Nephron (organoid): ENCODE measurements around the gene PDSS1.
"Not testable (repeated sequence)": the region's sequence is repeated elsewhere in the genome, so short reads cannot be mapped to it uniquely, and the experiment has no call there.

Source experiments
- H3K27ac Mint-ChIP-seq, 3 experiments: 2 replicates each; pipeline ENCODE4 v1.8.0; 2020; ENCODE audit warnings: mixed read lengths in 3 of 3, mild to moderate bottlenecking in 2 of 3, moderate library complexity in 1 of 3
- H3K27me3 Mint-ChIP-seq: 2 replicates; pipeline ENCODE4 v1.8.0; 2021; ENCODE audit warnings: low read depth, mild to moderate bottlenecking, moderate library complexity, mixed read lengths
- H3K36me3 Mint-ChIP-seq: 2 replicates; pipeline ENCODE4 v1.8.0; 2020; ENCODE audit warnings: low read depth, mixed read lengths
- H3K4me1 Mint-ChIP-seq: 2 replicates; pipeline ENCODE4 v1.8.0; 2020; ENCODE audit warnings: mixed read lengths
- H3K4me3 Mint-ChIP-seq, 3 experiments: 2 replicates each; pipeline ENCODE4 v1.8.0; 2020; ENCODE audit warnings: mild to moderate bottlenecking in 3 of 3, mixed read lengths in 3 of 3, moderate library complexity in 2 of 3
- H3K9me3 Mint-ChIP-seq: 2 replicates; pipeline ENCODE4 v1.8.0; 2020; ENCODE audit warnings: mixed read lengths
- CTCF ChIP-seq, 3 experiments: fragments of 200-600 bp; sonication (generic); IDR thresholded peaks; one replicate each; pipeline ENCODE4 v1.5.0; 2021; ENCODE audit warnings: antibody characterized with exemption in 3 of 3; ENCODE audit not compliant: unreplicated experiment in 3 of 3

Gene PDSS1

DNA sequence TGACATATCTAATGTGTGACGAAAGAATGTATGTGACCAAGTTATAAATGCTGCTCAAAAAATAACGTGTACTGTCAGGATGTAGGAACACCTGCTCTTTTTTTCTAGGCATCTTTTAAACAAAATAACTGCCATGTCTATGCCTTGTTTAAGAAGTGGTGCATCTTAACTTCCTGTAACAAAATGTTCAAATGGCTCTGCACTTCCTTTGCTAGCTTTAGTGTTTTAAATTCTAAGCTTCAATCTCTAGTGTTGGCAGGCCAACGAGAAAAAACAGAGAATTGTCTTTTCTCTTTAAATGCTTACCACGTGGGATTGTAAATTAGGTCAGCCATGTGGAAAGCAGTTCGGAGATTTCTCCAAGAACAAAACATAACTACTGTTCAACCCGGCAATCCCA lies 14.6 kb upstream of the PDSS1 start:
- no peak overlapping the region for H3K4me3 Mint-ChIP-seq
- peaks cover 19% of the 10 kb centered on the region for H3K27me3 Mint-ChIP-seq
- H3K9me3 Mint-ChIP-seq, result no peaks in the 10 kb centered on the region
- H3K36me3 Mint-ChIP-seq, result no peaks in the 10 kb centered on the region
- no peak overlapping the region for H3K27ac Mint-ChIP-seq
- no peak for TF ChIP-seq CTCF (IDR thresholded peaks at IDR 0.05; ENCODE audit: unreplicated experiment in 3 of 3)
- no peaks in the 10 kb centered on the region for H3K4me1 Mint-ChIP-seq

- not testable (repeated sequence) for H3K4me1 Mint-ChIP-seq, H3K4me3 Mint-ChIP-seq, H3K27ac Mint-ChIP-seq, H3K9me3 Mint-ChIP-seq, H3K36me3 Mint-ChIP-seq
- peak; percentile 49 to 59 (median 55) for TF ChIP-seq CTCF (IDR thresholded peaks at IDR 0.05; ENCODE audit: unreplicated experiment in 3 of 3)
- H3K27me3 Mint-ChIP-seq, result peaks cover 19% of the 10 kb centered on the region
Measured at GRCh38 chr10:26684667-26685264, 12.7 kb upstream of the PDSS1 start.

DNA sequence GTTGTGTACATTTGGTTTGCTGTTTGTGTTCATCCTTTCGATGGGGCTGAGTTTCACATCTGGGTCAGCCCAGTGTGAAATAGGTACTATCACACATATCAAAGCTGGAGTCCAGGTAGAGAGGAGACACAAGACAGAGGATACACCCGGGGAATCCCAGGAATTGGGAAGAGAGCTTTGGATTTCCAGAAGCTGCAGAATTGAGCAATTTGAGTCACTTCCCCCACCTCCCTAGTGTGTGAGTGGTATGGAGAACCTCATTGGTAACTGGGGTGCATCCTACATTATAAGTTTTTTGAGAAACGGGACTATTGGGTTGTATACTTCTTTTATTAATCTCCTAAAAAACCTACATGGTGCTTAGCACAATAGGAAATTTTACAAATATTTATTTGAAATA lies 12.1 kb upstream of the PDSS1 start:
- Mint-ChIP-seq H3K4me1 (no peaks in the 10 kb centered on the region), H3K36me3 (no peaks in the 10 kb centered on the region), H3K27me3 (peaks cover 17% of the 10 kb centered on the region), H3K9me3 (no peaks in the 10 kb centered on the region), H3K27ac (no peak overlapping the region), H3K4me3 (no peak overlapping the region)
- TF ChIP-seq CTCF (IDR thresholded peaks at IDR 0.05; ENCODE audit: unreplicated experiment in 3 of 3), result no peak

- Mint-ChIP-seq H3K36me3 (no peaks in the 10 kb centered on the region), H3K4me1 (no peaks in the 10 kb centered on the region), H3K9me3 (no peaks in the 10 kb centered on the region), H3K4me3 (no peak overlapping the region), H3K27me3 (peaks cover 22% of the 10 kb centered on the region), H3K27ac (no peak overlapping the region)
- no peak for TF ChIP-seq CTCF (IDR thresholded peaks at IDR 0.05; ENCODE audit: unreplicated experiment in 3 of 3)
Measured at GRCh38 chr10:26689399-26689798, 8.1 kb upstream of the PDSS1 start.

DNA sequence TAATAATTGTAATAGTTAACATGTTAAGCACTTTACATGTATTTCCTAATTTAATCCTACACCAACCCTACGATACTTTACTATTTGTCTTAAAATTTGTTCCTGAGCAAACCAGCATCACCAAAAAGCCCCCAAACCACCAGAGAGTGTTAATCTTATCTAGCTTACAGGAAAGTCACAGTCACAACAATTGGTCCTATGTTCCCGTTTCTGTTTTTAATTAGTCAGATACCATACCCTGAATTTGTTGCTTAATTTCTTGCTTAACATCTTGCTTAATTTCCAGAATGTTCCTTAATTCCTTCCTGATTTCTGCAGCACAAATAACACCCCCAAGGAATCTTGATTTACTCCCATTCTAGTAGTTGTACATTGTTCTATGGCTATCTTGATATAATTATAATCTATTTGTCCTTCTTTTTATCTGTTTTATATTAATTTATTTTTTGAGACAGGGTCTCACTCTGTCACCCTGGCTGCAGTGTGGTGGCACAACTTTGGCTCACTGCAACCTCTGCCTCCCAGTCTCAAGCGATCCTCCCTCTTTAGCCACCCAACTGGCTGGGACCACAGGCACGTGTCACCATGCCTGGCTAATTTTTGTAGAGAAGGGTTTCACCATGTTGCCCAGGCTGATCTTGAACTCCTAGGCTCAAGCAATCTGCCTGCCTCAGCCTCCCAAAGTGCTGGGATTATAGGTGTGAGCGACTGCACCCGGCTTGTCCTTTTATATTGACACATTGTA lies 6.6 kb upstream of the PDSS1 start:
- Mint-ChIP-seq H3K4me3 (no peak overlapping the region), H3K27me3 (peaks cover 16% of the 10 kb centered on the region), H3K36me3 (no peaks in the 10 kb centered on the region), H3K4me1 (no peaks in the 10 kb centered on the region), H3K9me3 (no peaks in the 10 kb centered on the region), H3K27ac (no peak overlapping the region)
- TF ChIP-seq CTCF (IDR thresholded peaks at IDR 0.05; ENCODE audit: unreplicated experiment in 3 of 3), result no peak

DNA sequence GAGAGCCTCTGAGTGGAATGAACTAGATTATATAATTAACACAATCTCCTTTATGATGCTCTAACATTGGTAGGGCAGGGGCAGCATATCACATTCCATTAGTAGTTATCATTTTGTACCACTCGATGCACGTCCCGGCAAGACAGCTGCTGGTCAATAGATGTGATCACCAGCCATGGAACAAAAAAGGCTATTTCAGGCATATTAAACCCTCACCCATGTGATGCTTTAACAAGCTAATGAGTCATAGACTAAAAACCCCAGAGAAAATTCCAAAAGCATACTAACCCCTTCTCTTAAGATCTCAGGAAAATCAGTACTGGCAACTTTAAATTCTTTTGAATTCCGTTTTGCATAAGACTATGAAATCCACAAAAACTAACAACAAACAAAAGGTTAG lies 3.0 kb upstream of the PDSS1 start:
- not testable (repeated sequence) for H3K4me1 Mint-ChIP-seq, H3K36me3 Mint-ChIP-seq, H3K9me3 Mint-ChIP-seq
- H3K27me3 Mint-ChIP-seq, result peaks cover 12% of the 10 kb centered on the region
- peak overlapping the region; percentile 25 to 70 (median 60) for H3K4me3 Mint-ChIP-seq
- H3K27ac Mint-ChIP-seq, result peak overlapping the region in 1 of 3 experiments; percentile 31
